ENCODE data around the gene TBC1D7. TPM values are rescaled to one million over a fixed set of nuclear protein-coding genes. Genes with fewer than 3 reads are reported as not detected.

Gene TBC1D7
- total and polyA plus RNA-seq, 2 of the 4 experiments (the other 2 are of a cell fraction), result 14.3 to 22.6 TPM

DNA sequence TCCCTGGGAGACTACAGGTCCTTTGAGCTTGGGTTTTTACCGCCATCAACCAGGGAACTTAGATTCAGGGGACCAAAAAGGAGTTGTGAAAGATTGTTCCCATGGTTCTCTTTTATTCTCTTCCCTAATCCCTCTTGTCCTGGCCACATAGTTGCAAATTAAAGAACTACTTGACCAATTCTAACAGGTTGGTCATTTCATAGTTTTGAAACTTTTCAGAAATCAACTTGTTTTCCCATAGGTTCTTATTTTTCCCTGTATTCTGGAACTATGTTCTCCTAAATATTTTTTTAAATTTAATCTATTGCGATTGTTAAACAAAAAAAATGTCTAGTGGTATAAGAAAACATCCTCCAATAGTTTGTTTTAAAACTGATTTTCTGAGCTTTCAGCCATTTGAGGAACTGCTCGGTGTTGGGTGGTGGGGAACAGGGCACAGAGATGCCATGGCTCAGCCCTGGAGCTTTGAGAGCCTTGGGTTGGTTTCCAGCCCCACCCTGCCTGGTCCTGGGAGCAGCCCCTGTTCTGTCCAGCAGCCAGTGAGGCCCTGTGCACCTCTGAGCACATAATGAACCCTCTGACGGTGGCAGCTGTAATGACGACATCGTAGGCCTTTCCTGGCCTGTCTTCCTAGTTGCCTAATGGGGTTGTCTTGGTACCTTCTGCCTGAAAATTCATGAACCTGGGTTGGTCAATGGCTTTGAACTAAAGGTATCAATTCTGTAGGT lies 53.5 kb downstream of the TBC1D7 start:
- Histone ChIP-seq H3K14ac (replicated peaks; ENCODE audit: low read depth, low read length) (no peak overlapping the region), H3K9me1 (ENCODE audit: insufficient read depth, low read length) (no peaks in the 10 kb centered on the region), H4K5ac (ENCODE audit: low read depth, low read length) (no peak overlapping the region), H4K8ac (ENCODE audit: low read depth in 2 of 2, low read length in 2 of 2) (no peak overlapping the region), H3K9me3 (ENCODE audit: control insufficient read depth, insufficient read depth, low read length) (no peaks in the 10 kb centered on the region), H2AK5ac (ENCODE audit: low read depth, low read length) (no peak overlapping the region), H4K91ac (ENCODE audit: insufficient read depth, low read depth, low read length) (no peak overlapping the region), H3K18ac (ENCODE audit: low read depth, low read length) (no peak overlapping the region), H3K9ac (ENCODE audit: low read depth, low read length) (no peak overlapping the region), H2BK5ac (ENCODE audit: low read depth, low read length, poor library complexity, severe bottlenecking) (no peak overlapping the region), H4K20me1 (ENCODE audit: insufficient read depth, low read length) (no peaks in the 10 kb centered on the region), H3K27me3 (ENCODE audit: control insufficient read depth, insufficient read depth, low read length) (no peaks in the 10 kb centered on the region), H3K4me2 (ENCODE audit: low read depth, low read length) (no peak overlapping the region), H2AK9ac (replicated peaks; ENCODE audit: low read depth, low read length, poor library complexity) (no peak overlapping the region), H2BK20ac (ENCODE audit: low read depth, low read length) (no peak overlapping the region), H3K36me3 (ENCODE audit: control insufficient read depth, insufficient read depth, low read length) (no peaks in the 10 kb centered on the region), H3K23ac (ENCODE audit: low read depth, low read length) (no peak overlapping the region), H2AFZ (replicated peaks; ENCODE audit: low read length, poor library complexity) (no peak overlapping the region), H2BK15ac (ENCODE audit: low read depth, low read length) (no peak overlapping the region), H3K4me3 (ENCODE audit: insufficient read depth, low read depth, low read length) (no peak overlapping the region), H2BK120ac (ENCODE audit: low read depth, low read length) (no peak overlapping the region), H3K27ac (ENCODE audit: insufficient read depth, low read length) (no peak overlapping the region), H3K4me1 (ENCODE audit: control insufficient read depth, insufficient read depth, low read length) (no peaks in the 10 kb centered on the region), H3K79me1 (ENCODE audit: low read depth in 1 of 2, low read length in 2 of 2) (no peaks in the 10 kb centered on the region), H3K56ac (ENCODE audit: extremely low read depth, insufficient read depth, low read length) (no peak overlapping the region), H3K4ac (ENCODE audit: low read depth, low read length) (no peak overlapping the region)
- in situ Hi-C loops (cut with MboI; ENCODE audit: low sequenced_read_pairs), result no loop called here
- BruUV-seq (replicated peaks), result no TSS peak
- no peak for TF ChIP-seq MXI1 (IDR thresholded peaks at IDR 0.05; ENCODE audit: borderline replicate concordance, low read depth, low read length)
- TF ChIP-seq CEBPB (IDR thresholded peaks at IDR 0.05; ENCODE audit: low read depth, low read length), result no peak
- no peak for TF ChIP-seq MAFK (IDR thresholded peaks at IDR 0.05; ENCODE audit: low read depth, low read length)
- TF ChIP-seq CHD1 (IDR thresholded peaks at IDR 0.05; ENCODE audit: low read depth, low read length), result no peak
- TF ChIP-seq FOS (IDR thresholded peaks at IDR 0.05; ENCODE audit: low read depth, low read length), result no peak
- TF ChIP-seq, protein P1, sequence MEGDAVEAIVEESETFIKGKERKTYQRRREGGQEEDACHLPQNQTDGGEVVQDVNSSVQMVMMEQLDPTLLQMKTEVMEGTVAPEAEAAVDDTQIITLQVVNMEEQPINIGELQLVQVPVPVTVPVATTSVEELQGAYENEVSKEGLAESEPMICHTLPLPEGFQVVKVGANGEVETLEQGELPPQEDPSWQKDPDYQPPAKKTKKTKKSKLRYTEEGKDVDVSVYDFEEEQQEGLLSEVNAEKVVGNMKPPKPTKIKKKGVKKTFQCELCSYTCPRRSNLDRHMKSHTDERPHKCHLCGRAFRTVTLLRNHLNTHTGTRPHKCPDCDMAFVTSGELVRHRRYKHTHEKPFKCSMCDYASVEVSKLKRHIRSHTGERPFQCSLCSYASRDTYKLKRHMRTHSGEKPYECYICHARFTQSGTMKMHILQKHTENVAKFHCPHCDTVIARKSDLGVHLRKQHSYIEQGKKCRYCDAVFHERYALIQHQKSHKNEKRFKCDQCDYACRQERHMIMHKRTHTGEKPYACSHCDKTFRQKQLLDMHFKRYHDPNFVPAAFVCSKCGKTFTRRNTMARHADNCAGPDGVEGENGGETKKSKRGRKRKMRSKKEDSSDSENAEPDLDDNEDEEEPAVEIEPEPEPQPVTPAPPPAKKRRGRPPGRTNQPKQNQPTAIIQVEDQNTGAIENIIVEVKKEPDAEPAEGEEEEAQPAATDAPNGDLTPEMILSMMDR (conservative IDR thresholded peaks at IDR 0.05; ENCODE audit: low read depth, low read length), result no peak
- no peak for TF ChIP-seq RAD21 (IDR thresholded peaks at IDR 0.05; ENCODE audit: low read length)
- TF ChIP-seq, protein P2, sequence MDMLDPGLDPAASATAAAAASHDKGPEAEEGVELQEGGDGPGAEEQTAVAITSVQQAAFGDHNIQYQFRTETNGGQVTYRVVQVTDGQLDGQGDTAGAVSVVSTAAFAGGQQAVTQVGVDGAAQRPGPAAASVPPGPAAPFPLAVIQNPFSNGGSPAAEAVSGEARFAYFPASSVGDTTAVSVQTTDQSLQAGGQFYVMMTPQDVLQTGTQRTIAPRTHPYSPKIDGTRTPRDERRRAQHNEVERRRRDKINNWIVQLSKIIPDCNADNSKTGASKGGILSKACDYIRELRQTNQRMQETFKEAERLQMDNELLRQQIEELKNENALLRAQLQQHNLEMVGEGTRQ (IDR thresholded peaks at IDR 0.05; ENCODE audit: low read depth, low read length), result no peak
- TF ChIP-seq, protein P3, sequence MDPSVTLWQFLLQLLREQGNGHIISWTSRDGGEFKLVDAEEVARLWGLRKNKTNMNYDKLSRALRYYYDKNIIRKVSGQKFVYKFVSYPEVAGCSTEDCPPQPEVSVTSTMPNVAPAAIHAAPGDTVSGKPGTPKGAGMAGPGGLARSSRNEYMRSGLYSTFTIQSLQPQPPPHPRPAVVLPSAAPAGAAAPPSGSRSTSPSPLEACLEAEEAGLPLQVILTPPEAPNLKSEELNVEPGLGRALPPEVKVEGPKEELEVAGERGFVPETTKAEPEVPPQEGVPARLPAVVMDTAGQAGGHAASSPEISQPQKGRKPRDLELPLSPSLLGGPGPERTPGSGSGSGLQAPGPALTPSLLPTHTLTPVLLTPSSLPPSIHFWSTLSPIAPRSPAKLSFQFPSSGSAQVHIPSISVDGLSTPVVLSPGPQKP (IDR thresholded peaks at IDR 0.05; ENCODE audit: borderline replicate concordance, low read depth, low read length), result no peak
- TF ChIP-seq SMC3 (IDR thresholded peaks at IDR 0.05; ENCODE audit: low read depth, low read length), result no peak
- TF ChIP-seq BHLHE40 (IDR thresholded peaks at IDR 0.05; ENCODE audit: low read depth, low read length), result no peak
- no peak for TF ChIP-seq MAZ (IDR thresholded peaks at IDR 0.05; ENCODE audit: borderline replicate concordance, low read depth, low read length)
- no peak for TF ChIP-seq RFX5 (IDR thresholded peaks at IDR 0.05; ENCODE audit: low read depth, low read length)
- no peak for TF ChIP-seq NFE2L2 (IDR thresholded peaks at IDR 0.05; ENCODE audit: low read depth, low read length)
- no peak for TF ChIP-seq POLR2A (IDR thresholded peaks at IDR 0.05; ENCODE audit: low read depth, low read length)
- no peak for TF ChIP-seq RCOR1 (IDR thresholded peaks at IDR 0.05; ENCODE audit: insufficient replicate concordance, low read length)
- DNase-seq, result no peak
- dilution Hi-C loops (cut with HindIII; ENCODE audit: low sequenced_read_pairs, unreplicated experiment), result no loop called here
- no peak for ATAC-seq (ENCODE audit: low read depth)
- intact Hi-C loops (cut with micrococcal nuclease), result no loop called here
- POLR2A ChIA-PET (ENCODE audit: unreplicated experiment), result no interaction called here
- CTCF ChIA-PET, result interaction anchor here (0.5 kb wide), 1 partner anchor 119 kb away, joined by 3 read pairs; no protein-coding TSS in a partner anchor
- WGBS, 2 experiments (ENCODE audit: extremely low coverage in 2 of 2, insufficient read length in 1 of 2), result no CpG with 5 or more reads among the region's 6 CpGs
